Measurements from ENCODE around the gene CABP4.

Gene CABP4

DNA sequence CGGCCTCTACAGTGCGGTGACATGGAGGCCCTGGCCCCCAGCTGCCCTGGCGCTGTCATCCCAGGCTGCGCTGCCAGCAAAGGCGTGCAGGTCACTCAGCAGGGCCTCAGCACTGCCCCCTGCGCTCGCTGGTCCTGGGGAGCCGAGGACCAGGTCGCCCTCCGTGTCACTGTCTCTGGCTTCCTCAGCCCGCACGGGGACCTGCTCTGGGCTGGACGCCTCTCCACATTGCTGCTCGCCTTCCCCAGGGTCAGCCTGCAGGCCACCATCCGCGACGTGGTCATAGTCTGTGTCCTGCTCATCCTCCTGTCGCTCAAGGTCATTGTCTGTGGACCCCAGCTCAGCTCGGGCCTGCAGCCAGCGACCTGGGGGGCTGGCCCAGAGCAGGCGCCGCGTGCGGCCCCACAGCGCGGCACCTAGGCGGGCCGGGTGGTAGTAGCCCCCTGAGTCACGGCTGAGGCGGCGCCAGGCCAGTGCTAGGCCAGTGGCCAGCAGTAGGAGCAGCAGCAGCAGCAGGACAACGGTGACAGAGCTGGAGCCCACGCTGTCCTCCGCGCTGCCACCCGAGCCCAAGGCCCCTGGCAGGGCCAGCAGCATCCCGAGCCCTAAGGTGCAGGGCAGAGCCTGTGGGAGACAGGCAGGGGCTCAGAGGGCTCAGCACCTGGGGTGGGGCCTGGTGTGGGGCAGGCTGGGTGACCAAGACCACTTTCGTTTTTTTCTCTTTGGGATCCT is 19.3 kb upstream of the CABP4 start:
- DNase-seq (ENCODE audit: low read depth) = no peak

GRCh38 chr11:67436459-67437081 is 18.6 kb upstream of the CABP4 start:
- peak; percentile 77 for DNase-seq (ENCODE audit: low read depth)

GRCh38 chr11:67437082-67437808 is 17.9 kb upstream of the CABP4 start, which contains the start of gene PTPRCAP:
Gene PTPRCAP (minus strand): TSS chr11:67437682. CDS start chr11:67437619, 63 bp downstream.
- DNase-seq (ENCODE audit: low read depth) = peak; percentile 70

GRCh38 chr11:67437809-67438157 is 17.4 kb upstream of the CABP4 start:
- no peak for DNase-seq (ENCODE audit: low read depth)

DNA sequence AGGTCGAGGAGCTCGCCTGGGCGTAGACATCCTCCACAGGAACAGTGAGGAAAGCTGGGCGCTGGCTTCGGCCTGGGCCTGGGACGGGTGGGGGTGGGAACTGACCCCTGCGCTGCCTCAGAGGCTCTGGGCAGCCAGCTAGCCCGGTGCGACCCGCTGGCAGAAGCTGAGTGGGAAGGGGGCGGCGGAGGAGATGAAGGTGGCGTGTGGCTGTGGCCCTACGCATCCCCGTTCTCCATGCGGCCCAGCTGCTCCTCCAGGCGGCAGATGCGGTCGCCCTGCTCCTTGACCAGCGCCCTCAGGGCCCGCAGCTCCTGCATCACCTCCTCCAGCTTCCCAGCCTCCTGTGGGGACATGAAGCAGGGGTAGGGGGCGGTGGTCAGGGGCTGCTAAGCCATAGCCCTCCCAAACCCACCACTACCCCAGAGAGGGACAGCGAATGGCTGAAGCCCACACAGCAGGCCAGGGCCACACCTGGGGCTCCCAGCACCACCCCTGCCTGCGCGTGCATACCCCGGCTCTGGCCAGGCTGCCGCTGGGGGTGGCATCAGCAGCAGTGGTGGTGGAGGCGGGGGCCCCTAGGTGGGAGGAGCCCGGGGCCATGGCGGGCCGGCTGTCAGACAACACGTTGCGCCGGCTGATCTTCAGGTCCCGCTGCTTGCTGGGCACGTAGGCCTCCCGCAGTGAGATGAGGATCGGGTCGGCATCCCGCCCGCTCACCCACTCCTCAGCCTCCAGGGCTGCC is 16.8 kb upstream of the CABP4 start:
- DNase-seq (ENCODE audit: low read depth) = peak; percentile 72

- DNase-seq (ENCODE audit: low read depth) = no peak
Measured at GRCh38 chr11:67439321-67440228, 15.6 kb upstream of the CABP4 start.

DNA sequence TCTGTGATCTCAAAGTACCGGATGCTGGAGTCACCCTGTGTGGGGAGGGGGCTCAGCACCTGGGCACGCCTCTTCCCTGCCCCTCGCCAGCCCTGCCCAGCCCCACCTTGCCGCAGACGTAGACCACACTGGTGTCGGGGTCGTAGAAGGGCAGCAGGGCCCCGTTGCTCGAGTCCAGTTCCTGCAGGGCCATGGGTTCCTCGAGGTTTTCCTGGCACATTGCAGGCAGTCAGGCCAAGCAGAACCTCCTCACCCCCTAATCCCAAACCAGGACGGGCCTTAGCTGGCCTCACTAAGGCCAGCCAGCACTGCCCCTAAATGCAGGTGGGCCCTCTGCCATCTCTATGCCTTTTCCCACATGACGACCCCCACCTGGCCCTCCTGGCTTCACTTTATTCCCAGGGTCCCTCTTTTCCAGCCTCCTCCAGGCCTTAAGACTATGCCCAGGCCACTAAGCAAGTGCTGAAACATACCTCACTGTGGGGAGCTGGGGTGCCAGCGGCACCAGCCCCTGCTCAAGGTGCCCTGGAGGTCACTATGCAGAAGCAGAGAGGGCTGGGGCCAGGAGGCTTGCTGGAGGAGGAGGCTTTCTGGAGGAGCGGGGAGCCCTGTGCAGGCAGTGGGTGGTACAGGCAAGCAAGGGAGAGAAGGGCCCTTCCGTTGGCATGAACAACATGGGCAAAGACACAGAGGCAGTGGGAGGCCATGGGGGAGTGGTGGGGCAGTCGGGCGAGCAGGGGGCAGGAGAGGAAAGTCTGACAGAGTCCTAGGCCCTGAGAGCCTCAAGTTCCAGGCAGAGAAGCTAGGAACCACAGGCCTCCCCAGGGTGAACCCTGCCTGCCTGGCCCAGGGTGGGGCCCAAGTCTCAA is 14.7 kb upstream of the CABP4 start:
- no peak for DNase-seq (ENCODE audit: low read depth)

GRCh38 chr11:67441098-67441563 is 14.0 kb upstream of the CABP4 start:
- DNase-seq (ENCODE audit: low read depth) = no peak

DNA sequence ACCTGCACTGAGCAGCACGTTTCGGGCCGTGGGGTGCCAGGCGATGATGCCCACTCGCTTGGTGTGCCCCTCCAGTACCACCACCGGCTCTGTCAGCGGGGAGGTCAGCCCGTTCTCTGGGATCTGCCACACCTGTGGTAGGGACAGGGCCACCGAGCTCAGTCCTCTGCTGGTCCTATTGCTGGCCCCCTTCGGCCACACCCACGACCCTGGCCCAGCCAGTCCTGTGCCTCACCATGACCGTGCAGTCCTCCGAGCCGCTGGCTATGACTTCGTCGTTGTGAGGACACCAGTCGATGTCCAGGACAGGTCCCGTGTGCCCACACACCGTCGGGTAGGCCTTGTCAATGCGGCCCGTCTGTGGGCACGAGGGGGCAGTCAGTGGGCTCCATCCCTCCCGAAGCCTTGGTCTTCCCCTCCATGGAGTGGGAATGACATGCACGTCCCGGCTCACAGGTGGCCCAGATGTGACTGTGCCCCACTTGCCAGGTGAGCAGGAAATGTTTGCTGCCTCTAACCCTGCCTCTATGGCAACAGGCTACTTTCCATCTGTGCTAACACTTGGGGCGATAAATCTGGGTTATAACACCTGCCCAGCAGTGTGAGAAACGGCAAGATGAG is 13.3 kb upstream of the CABP4 start:
- no peak for DNase-seq (ENCODE audit: low read depth)

GRCh38 chr11:67442504-67443404 is 12.4 kb upstream of the CABP4 start:
- DNase-seq (ENCODE audit: low read depth) = no peak

- DNase-seq (ENCODE audit: low read depth) = no peak
Measured at GRCh38 chr11:67445515-67445914, 9.6 kb upstream of the CABP4 start.

DNA sequence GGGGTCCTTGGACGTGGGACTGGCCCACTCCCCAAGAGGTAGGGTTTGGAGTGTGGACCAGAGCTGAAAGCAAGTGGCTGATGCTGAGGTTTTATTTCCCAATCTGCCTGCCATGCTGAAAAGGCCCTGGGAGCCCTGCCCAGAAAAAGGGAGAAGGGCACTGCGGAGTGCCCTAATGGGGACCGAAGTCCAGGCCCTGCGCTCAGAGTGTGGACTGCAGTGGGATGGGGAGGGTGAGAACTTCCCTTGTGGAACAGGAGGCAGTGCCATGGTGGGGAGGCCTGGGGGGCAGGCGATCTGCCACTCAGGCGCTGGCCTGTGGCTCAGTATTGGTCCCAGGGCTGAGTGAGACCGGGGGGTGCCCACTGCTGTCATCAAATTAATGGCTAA is 6.9 kb upstream of the CABP4 start:
- no peak for DNase-seq (ENCODE audit: low read depth)

DNA sequence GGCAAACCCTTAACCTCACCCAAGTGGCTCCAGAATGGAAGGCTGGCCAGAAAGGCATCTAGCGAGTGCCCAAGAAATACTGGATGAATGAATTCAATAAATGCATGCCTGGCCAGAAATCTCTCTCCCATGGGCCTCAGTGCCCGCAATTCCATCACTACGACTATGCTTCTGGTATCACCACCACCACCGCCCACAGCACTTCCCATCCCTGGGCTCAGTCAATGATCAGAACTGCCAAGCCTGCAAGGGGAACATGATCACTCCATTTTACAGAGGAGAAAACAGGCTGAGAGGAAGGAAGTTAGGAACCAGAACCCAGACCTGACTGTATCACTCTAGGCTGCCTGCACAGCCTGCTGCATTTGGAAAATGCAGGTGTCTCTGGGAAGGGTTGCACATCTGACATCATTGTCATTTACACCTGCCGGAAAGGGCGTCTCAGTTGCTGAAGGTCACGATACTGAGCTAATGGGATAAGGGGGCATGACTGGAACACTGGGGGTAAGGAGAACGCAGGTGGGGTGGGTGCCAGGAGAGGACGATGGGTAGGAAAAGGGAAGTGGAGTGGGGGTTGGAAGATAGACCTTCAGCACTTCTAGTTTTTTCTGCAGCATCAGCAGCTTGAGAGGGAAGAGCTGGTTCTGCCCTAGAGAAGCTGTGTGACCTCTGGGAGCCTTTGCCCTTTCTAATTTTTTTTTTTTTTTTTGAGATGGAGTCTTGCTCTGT is 5.9 kb upstream of the CABP4 start:
- no peak for DNase-seq (ENCODE audit: low read depth)

DNA sequence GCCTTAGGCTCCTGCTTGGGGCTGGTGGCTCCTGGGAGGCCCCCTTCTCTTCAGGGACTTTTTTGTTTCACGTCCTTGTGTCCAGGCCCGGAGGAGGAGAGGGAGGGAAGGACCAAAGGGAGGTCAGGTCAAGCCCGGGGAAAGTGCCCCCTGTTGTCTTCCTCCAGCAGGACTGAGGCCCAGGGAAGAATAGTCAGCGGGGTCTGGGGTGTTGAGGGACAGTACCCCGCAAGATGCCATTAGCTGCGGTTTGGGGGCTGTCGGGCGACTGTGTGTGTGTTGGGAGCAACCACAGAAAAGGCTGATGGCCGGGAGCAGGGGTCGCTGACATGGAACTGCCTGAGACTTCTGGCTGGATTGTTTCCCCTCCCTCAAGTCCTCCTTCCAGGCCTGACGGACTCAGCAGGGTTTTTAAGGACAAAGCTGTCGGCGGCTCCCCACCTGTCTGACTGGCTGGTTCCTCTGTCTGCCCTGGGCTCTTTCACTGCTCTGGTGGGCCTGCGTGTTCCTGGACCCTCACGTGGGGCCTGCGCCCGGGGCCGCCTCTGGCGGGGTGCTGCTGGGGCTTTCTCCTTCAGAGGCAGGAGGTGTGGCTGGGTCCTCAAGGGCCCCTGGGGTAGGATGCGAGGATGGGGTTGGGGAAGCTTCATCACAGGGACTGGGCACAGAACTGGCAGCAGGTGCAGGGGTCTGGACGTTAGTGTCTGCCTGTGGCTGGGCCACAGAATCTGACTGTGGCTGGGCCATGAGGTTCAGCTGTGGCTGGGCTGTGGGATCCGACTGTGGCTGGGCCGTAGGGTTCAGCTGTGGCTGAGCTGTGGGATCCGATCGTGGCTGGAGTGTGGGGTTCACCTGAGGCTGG is 4.1 kb upstream of the CABP4 start:
- no peak for DNase-seq (ENCODE audit: low read depth)

- DNase-seq (ENCODE audit: low read depth) = no peak
Measured at GRCh38 chr11:67451658-67451976, 3.5 kb upstream of the CABP4 start.

- no peak for DNase-seq (ENCODE audit: low read depth)
Measured at GRCh38 chr11:67452141-67452952, 2.8 kb upstream of the CABP4 start, which contains the start of gene GPR152. Gene GPR152 (minus strand): TSS chr11:67452729. CDS start chr11:67452724, 5 bp downstream.
